ENCODE measurements around the gene XPNPEP3.
A peak's percentile ranks its signal among the peaks of the same experiment; 100 is the strongest.
"Not testable (repeated sequence)": the region's sequence is repeated elsewhere in the genome, so short reads cannot be mapped to it uniquely, and the experiment has no call there.

Gene XPNPEP3

GRCh38 chr22:40890881-40891280 is 33.9 kb downstream of the XPNPEP3 start:
- H3K4me3 Mint-ChIP-seq: no peak overlapping the region
- no peaks in the 10 kb centered on the region for H3K27me3 Mint-ChIP-seq
- no peaks in the 10 kb centered on the region for H3K4me1 Mint-ChIP-seq
- H3K9me3 Mint-ChIP-seq: no peaks in the 10 kb centered on the region
- H3K36me3 Mint-ChIP-seq: peaks cover 9% of the 10 kb centered on the region
- H3K27ac Mint-ChIP-seq: no peak overlapping the region

DNA sequence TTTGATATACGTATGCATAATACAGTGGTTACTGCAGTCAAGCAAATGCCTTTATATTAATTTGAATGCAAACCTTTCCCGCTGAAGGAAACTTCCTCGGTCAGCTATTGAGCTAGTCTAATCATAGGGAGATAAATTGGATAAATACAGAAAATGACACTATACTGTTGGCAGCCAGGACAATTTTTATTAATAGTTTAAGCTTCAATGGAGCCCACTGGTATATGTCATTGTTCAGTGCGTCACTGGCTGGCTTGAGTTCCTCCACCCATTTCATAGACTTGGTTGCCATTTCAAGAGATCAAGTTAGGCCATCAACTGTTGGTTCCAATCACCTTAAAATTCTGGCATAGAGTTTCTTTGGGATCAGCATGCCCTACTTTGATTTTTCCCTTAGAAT is 37.5 kb downstream of the XPNPEP3 start:
- Mint-ChIP-seq H3K36me3 (peaks cover 3% of the 10 kb centered on the region), H3K4me3 (no peak overlapping the region), H3K27ac (no peak overlapping the region), H3K27me3 (no peaks in the 10 kb centered on the region), H3K9me3 (no peaks in the 10 kb centered on the region), H3K4me1 (peaks cover 10% of the 10 kb centered on the region)

DNA sequence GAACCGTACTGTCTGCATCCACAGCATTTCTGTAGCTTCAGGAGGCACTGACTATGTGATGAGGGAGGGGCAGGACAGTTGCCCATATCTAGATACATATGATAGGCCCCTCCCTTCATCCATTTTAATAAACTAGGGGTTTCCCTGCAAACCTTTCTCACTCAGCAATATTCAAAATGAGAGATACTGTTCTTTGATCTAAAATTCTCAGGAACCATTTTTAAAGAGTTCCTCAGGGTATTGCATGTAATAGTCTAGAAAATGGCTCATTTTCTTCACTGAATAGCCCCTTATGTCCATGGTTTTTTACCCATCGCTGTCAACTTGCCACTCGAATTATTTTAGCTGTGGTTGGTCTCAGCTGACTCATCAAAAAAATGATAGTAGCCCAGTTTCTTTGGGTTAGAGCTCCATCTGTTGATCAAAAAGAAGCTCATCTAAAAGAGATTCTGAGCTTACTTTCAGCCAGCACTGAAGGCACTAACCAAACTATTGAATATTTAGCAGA is 42.0 kb downstream of the XPNPEP3 start:
- Mint-ChIP-seq H3K27ac (no peak overlapping the region), H3K4me1 (peaks cover 10% of the 10 kb centered on the region), H3K27me3 (no peaks in the 10 kb centered on the region), H3K4me3 (no peak overlapping the region), H3K36me3 (peaks cover 7% of the 10 kb centered on the region), H3K9me3 (no peaks in the 10 kb centered on the region)

- peaks cover 3% of the 10 kb centered on the region for H3K4me1 Mint-ChIP-seq
- no peaks in the 10 kb centered on the region for H3K27me3 Mint-ChIP-seq
- H3K27ac Mint-ChIP-seq: no peak overlapping the region
- H3K4me3 Mint-ChIP-seq: no peak overlapping the region
- peaks cover 16% of the 10 kb centered on the region for H3K36me3 Mint-ChIP-seq
- no peaks in the 10 kb centered on the region for H3K9me3 Mint-ChIP-seq
These were observed 47.2 kb downstream of the XPNPEP3 start for GRCh38 chr22:40904101-40904500.

DNA sequence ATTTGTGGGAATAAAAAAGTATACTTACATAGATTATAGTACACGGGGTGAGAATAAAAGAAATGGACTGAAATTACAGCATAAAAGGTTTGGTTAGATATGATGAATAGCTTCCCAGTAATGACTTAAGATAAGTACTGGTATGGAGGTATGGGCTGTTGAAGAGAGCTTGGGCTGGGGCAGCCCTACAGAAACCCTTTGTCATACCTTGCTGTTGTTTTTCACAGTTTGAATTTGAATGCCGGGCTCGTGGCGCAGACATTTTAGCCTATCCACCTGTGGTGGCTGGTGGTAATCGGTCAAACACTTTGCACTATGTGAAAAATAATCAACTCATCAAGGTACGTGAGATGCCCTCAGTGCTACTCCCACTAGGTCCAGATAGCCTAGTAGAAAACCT is 51.9 kb downstream of the XPNPEP3 start:
- Mint-ChIP-seq H3K27ac (no peak overlapping the region), H3K27me3 (no peaks in the 10 kb centered on the region)

DNA sequence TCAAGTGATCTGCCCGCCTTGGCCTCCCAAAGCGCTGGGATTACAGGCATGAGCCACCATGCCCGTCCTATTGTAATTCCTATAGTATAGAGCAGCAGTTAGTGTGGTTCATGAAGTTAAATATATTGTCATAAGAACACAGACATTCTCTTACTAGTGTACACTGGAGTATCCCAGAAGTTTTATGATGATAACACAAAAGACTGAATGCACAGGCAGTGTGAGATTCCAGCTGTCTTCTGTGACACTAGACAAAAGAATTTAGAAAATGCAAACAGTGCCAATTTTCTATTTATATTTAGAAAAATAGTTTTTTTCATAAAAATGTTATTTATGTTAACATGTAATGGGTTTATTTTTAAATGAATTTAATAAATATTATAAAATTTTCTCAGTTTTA is 54.8 kb downstream of the XPNPEP3 start:
- Mint-ChIP-seq H3K36me3 (peaks cover 6% of the 10 kb centered on the region), H3K27me3 (no peaks in the 10 kb centered on the region), H3K27ac (no peak overlapping the region), H3K9me3 (no peaks in the 10 kb centered on the region), H3K4me1 (no peaks in the 10 kb centered on the region), H3K4me3 (no peak overlapping the region)

More for the DNA sequence above, 51.9 kb downstream of the XPNPEP3 start:
- Mint-ChIP-seq H3K4me1 (no peaks in the 10 kb centered on the region), H3K4me3 (no peak overlapping the region), H3K36me3 (peaks cover 11% of the 10 kb centered on the region), H3K9me3 (no peaks in the 10 kb centered on the region)

- H3K36me3 Mint-ChIP-seq, H3K9me3 Mint-ChIP-seq, H3K4me1 Mint-ChIP-seq, H3K27me3 Mint-ChIP-seq, H3K27ac Mint-ChIP-seq, H3K4me3 Mint-ChIP-seq: not testable (repeated sequence)
These were observed 56.0 kb downstream of the XPNPEP3 start for GRCh38 chr22:40912987-40913386.

DNA sequence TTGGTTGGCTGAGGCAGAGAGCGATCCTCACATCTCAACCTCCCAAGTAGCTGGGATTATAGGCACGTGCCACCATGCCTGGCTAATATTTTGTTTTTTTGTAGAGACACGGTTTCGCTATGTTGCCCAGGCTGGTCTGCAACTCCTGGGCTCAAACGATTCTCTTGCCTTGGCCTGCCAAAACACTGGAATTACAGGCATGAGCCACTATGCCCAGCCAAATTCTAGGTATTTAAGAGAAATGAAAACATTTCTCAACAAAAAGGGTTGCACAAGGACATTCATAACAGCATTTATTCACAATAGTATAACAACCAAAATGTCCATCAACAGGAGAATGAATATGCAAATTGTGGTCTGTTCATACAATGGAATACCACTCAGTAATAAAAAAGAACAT is 62.5 kb downstream of the XPNPEP3 start:
- H3K9me3 Mint-ChIP-seq: no peaks in the 10 kb centered on the region
- H3K27ac Mint-ChIP-seq: no peak overlapping the region
- peaks cover 5% of the 10 kb centered on the region for H3K4me1 Mint-ChIP-seq
- no peak overlapping the region for H3K4me3 Mint-ChIP-seq
- peaks cover 8% of the 10 kb centered on the region for H3K36me3 Mint-ChIP-seq
- H3K27me3 Mint-ChIP-seq: no peaks in the 10 kb centered on the region

DNA sequence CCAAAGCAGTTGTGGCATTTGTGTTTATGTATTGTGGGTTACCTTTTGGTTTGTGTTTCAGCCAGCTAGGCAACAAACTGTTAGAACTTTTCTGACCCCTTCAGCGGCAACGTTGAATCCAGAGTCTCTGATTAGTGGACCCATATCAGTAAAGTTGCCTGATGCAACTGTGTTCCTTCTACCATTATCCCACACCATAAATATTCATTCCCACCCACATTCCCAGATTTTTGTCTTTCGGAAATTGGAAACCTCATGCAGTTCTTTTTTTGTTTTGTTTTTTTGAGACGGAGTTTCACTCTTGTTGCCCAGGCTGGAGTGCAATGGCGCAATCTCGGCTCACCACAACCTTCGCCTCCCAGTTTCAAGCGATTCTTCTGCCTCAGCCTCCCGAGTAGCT is 63.6 kb downstream of the XPNPEP3 start:
- no peak overlapping the region for H3K27ac Mint-ChIP-seq
- H3K36me3 Mint-ChIP-seq: peaks cover 8% of the 10 kb centered on the region
- no peaks in the 10 kb centered on the region for H3K27me3 Mint-ChIP-seq
- no peak overlapping the region for H3K4me3 Mint-ChIP-seq
- H3K9me3 Mint-ChIP-seq: no peaks in the 10 kb centered on the region
- H3K4me1 Mint-ChIP-seq: peaks cover 5% of the 10 kb centered on the region

DNA sequence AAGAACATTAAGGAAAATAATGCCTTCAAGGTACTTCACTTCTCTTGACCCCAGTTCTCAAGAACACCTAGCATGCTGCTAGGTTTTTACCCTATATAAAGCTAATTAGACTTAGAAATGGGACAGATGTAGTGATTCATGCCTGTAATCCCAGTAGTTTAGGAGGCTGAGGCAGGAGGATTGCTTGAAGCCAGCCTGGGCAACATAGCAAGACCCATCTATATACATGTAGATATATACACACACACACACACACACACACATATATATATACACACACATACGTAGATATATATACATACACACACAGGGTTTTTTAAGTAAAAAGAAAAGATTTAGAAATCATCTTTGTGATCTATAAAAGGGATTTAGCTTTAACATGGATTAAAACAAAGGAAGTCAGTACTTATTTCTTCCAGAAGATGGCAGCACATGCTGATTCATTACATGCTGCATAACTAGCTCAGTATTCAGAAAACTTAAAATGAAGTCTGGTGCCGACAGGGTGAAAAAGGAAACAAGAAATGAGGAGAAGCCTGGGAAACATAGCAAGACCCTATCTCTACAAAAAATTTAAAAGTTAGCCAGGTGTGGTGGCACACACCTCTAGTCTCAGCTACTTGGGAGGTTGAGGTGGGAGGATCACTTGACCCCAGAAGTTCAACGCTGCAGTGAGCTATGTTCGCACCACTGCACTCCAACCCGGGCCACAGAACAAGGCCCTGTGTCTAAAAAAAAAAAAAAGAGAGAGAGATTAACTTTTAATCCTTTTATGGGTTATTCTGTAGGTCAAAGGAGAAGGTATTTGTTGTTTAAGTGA is 65.7 kb downstream of the XPNPEP3 start:
- peak overlapping the region; percentile 57 for H3K4me3 Mint-ChIP-seq
- peaks cover 5% of the 10 kb centered on the region for H3K4me1 Mint-ChIP-seq
- no peaks in the 10 kb centered on the region for H3K9me3 Mint-ChIP-seq
- H3K36me3 Mint-ChIP-seq: peaks cover 12% of the 10 kb centered on the region
- H3K27ac Mint-ChIP-seq: peak overlapping the region; percentile 15
- no peaks in the 10 kb centered on the region for H3K27me3 Mint-ChIP-seq

- no peak overlapping the region for H3K4me3 Mint-ChIP-seq
- peaks cover 8% of the 10 kb centered on the region for H3K36me3 Mint-ChIP-seq
- no peaks in the 10 kb centered on the region for H3K27me3 Mint-ChIP-seq
- no peaks in the 10 kb centered on the region for H3K4me1 Mint-ChIP-seq
- no peaks in the 10 kb centered on the region for H3K9me3 Mint-ChIP-seq
- H3K27ac Mint-ChIP-seq: no peak overlapping the region
These were observed 71.7 kb downstream of the XPNPEP3 start for GRCh38 chr22:40928657-40929056.

GRCh38 chr22:40932396-40932795 is 75.4 kb downstream of the XPNPEP3 start:
- Mint-ChIP-seq H3K4me3 (no peak overlapping the region), H3K27me3 (no peaks in the 10 kb centered on the region), H3K27ac (no peak overlapping the region), H3K4me1 (no peaks in the 10 kb centered on the region), H3K9me3 (no peaks in the 10 kb centered on the region), H3K36me3 (no peaks in the 10 kb centered on the region)

- Mint-ChIP-seq H3K4me1 (peaks cover 8% of the 10 kb centered on the region), H3K27me3 (no peaks in the 10 kb centered on the region), H3K27ac (no peak overlapping the region), H3K36me3 (peaks cover 2% of the 10 kb centered on the region), H3K9me3 (no peaks in the 10 kb centered on the region), H3K4me3 (no peak overlapping the region)
These were observed 82.3 kb downstream of the XPNPEP3 start for GRCh38 chr22:40939202-40939601.

GRCh38 chr22:40950962-40951794 is 94.2 kb downstream of the XPNPEP3 start, which contains the start of gene RBX1:
TSS of gene RBX1 (plus strand) at chr22:40951378. CDS start at chr22:40951399, 21 bp downstream.
- Mint-ChIP-seq H3K4me1 (peaks cover 32% of the 10 kb centered on the region), H3K36me3 (peaks cover 9% of the 10 kb centered on the region), H3K27ac (peak within 1 kb of the TSS; percentile 100), H3K9me3 (no peaks in the 10 kb centered on the region), H3K27me3 (no peaks in the 10 kb centered on the region), H3K4me3 (peak within 1 kb of the TSS; percentile 96)

- H3K4me1 Mint-ChIP-seq: peaks cover 32% of the 10 kb centered on the region
These were observed 95.1 kb downstream of the XPNPEP3 start for GRCh38 chr22:40951795-40952605.

More at GRCh38 chr22:40951795-40952605, 95.1 kb downstream of the XPNPEP3 start:
- H3K4me3 Mint-ChIP-seq: peak overlapping the region; percentile 96
- H3K27ac Mint-ChIP-seq: peak overlapping the region; percentile 100
- no peaks in the 10 kb centered on the region for H3K9me3 Mint-ChIP-seq
- no peaks in the 10 kb centered on the region for H3K27me3 Mint-ChIP-seq
- peaks cover 9% of the 10 kb centered on the region for H3K36me3 Mint-ChIP-seq

Measured in activated naive CD4-positive, alpha-beta T cell treated with anti-CD3 and anti-CD28 coated beads, Interleukin-2, amount 50 U/mL, for 24 hours (primary cell).